ENCODE data around the gene PTDSS2.
"Not testable (repeated sequence)": the region's sequence is repeated elsewhere in the genome, so short reads cannot be mapped to it uniquely, and the experiment has no call there.

DNA sequence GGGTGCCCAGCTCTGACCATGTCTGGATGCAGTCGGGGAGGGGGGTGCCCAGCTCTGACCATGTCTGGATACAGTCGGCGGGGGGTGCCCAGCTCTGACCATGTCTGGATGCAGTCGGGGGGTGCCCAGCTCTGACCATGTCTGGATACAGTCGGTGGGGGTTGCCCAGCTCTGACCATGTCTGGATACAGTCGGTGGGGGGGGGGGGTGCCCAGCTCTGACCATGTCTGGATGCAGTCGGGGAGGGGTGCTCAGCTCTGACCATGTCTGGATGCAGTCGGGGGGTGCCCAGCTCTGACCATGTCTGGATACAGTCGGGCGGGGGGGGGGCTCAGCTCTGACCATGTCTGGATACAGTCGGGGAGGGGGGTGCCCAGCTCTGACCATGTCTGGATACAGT lies 38.6 kb upstream of the PTDSS2 start:
- TF ChIP-seq, protein P1, sequence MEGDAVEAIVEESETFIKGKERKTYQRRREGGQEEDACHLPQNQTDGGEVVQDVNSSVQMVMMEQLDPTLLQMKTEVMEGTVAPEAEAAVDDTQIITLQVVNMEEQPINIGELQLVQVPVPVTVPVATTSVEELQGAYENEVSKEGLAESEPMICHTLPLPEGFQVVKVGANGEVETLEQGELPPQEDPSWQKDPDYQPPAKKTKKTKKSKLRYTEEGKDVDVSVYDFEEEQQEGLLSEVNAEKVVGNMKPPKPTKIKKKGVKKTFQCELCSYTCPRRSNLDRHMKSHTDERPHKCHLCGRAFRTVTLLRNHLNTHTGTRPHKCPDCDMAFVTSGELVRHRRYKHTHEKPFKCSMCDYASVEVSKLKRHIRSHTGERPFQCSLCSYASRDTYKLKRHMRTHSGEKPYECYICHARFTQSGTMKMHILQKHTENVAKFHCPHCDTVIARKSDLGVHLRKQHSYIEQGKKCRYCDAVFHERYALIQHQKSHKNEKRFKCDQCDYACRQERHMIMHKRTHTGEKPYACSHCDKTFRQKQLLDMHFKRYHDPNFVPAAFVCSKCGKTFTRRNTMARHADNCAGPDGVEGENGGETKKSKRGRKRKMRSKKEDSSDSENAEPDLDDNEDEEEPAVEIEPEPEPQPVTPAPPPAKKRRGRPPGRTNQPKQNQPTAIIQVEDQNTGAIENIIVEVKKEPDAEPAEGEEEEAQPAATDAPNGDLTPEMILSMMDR (conservative IDR thresholded peaks at IDR 0.05; ENCODE audit: low read depth, low read length), result not testable (repeated sequence)
- TF ChIP-seq NFE2L2, MAFK, POLR2A (IDR thresholded peaks at IDR 0.05; ENCODE audit: low read depth, low read length): not testable (repeated sequence)
